ENCODE measurements around the gene MCUB. TPM values are rescaled to one million over a fixed set of nuclear protein-coding genes. Genes with fewer than 3 reads are reported as not detected.
"Not testable (repeated sequence)": the region's sequence is repeated elsewhere in the genome, so short reads cannot be mapped to it uniquely, and the experiment has no call there.

The MCUB gene
- total RNA-seq, 3 donors from 2014 or later = 52.2 to 74.7 (median 62.0) TPM

- H3K9me3 Mint-ChIP-seq = peaks cover 2% of the 10 kb centered on the region
- H3K36me3 Mint-ChIP-seq (ENCODE audit: insufficient read depth) = peaks cover 24% of the 10 kb centered on the region
- peaks cover 51% of the 10 kb centered on the region for H3K4me1 Mint-ChIP-seq (ENCODE audit: low read depth)
- H3K4me3 Mint-ChIP-seq = no peak overlapping the region
- H3K27me3 Mint-ChIP-seq (ENCODE audit: low read depth) = no peaks in the 10 kb centered on the region
- DNase-seq = no peak
- ATAC-seq = no peak
These were observed 105.9 kb downstream of the MCUB start for GRCh38 chr4:109665783-109666485.

DNA sequence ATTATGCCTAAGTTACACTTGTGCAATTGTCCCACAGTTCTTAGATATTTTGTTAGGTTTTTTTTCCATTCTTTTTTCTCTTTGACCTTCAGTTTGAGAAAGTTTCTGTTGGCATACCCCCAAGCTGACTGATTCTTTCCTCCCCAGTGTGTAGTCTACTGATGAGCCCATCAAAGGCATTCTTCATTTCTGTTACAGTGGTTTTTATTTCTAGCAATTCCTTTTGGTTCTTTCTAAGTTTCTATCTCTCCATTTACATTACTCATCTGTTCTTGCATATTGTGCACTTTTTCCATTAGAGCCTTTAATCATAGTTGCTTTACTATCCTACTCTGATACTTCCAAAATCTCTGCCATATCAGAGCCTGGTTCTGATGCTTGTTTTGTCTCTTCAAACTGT, 111.3 kb downstream of the MCUB start:
- peaks cover 44% of the 10 kb centered on the region for H3K36me3 Mint-ChIP-seq (ENCODE audit: insufficient read depth)
- DNase-seq = no peak
- peak; percentile 77 to 89 for ATAC-seq
- peaks cover 49% of the 10 kb centered on the region for H3K4me1 Mint-ChIP-seq (ENCODE audit: low read depth)
- no peak overlapping the region for H3K4me3 Mint-ChIP-seq
- peaks cover 12% of the 10 kb centered on the region for H3K9me3 Mint-ChIP-seq
- no peaks in the 10 kb centered on the region for H3K27me3 Mint-ChIP-seq (ENCODE audit: low read depth)

DNA sequence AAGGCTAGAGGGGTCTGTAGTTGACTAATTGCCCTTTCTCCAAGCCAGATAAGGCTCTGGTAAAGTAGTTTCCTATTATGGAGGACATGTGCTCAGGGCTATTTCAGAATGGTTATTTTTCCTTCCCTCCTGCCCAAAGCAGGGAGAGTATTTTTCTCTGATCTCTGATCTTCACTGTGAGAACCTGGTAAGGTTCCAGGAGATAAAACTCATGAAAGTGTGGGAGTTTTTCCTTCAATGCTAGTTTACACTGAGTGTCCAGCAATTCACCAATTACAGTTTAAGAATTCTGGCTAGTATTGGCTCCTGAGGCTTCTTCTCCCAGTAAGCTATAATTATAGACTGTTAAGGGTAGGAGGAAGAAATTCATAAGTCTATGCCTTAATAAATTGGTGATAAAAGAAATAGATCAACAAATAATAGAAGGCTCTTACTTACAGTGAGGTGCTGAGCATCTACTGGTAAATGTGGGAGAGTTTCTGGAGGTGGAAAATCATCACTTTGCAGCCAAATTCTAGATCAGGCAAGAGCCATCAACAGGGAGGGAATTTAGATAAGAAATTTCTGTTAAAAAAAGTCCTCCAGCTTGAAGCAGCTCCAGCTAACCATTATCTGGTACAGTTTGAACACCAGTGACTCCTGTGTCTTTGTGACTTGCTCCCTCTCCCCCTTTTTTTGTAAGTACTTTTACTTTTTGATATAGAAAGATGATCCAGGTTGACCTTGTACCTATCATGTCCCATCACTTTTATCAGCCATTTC, 112.3 kb downstream of the MCUB start:
- no peak for ATAC-seq
- H3K9me3 Mint-ChIP-seq = peaks cover 12% of the 10 kb centered on the region
- H3K27me3 Mint-ChIP-seq (ENCODE audit: low read depth) = no peaks in the 10 kb centered on the region
- H3K4me3 Mint-ChIP-seq = no peak overlapping the region
- peaks cover 46% of the 10 kb centered on the region for H3K36me3 Mint-ChIP-seq (ENCODE audit: insufficient read depth)
- DNase-seq = no peak
- peaks cover 46% of the 10 kb centered on the region for H3K4me1 Mint-ChIP-seq (ENCODE audit: low read depth)

DNA sequence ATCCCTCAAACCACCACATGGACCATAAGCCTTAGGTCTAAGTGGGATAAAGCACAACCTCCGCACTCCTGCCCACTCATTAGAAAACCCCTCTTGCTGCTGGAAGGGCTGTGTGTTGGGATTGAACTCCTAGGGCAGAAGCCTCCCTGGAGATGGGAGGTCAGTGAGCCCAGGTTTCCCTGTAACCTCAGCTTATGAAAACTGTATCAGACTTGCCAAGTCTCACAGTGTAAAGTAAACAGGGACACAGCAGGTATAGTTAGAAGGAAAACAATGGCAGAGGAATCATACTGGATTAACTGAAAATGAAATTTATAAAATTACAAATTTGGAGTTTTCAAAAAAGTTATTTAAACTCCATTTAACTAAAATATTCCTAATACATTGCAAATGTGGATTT, 113.3 kb downstream of the MCUB start:
- H3K36me3 Mint-ChIP-seq (ENCODE audit: insufficient read depth) = peaks cover 43% of the 10 kb centered on the region
- ATAC-seq = no peak
- no peak for DNase-seq
- H3K4me3 Mint-ChIP-seq = no peak overlapping the region
- H3K4me1 Mint-ChIP-seq (ENCODE audit: low read depth) = peaks cover 39% of the 10 kb centered on the region
- peaks cover 12% of the 10 kb centered on the region for H3K9me3 Mint-ChIP-seq
- no peaks in the 10 kb centered on the region for H3K27me3 Mint-ChIP-seq (ENCODE audit: low read depth)

DNA sequence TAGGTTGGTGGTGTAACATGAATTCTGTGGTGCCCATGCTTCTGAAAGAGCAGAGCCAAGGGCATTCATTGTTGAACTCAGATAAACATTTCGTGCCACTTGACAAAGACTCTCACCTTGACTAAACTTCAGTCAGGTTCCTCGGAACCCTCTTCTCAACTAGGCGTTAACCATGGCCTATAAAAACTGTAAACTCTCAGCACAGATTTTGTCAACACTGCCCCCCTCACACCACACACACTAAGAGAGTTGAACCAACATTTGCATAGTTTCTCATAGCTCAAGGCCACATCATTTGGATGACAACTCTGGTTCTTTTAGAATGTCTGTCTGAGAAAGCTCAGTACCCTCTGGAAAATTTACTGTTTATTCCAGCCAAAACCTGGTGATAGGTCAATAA, 115.1 kb downstream of the MCUB start:
- Mint-ChIP-seq H3K36me3 (ENCODE audit: insufficient read depth) (peaks cover 38% of the 10 kb centered on the region), H3K4me1 (ENCODE audit: low read depth) (peaks cover 24% of the 10 kb centered on the region)

DNA sequence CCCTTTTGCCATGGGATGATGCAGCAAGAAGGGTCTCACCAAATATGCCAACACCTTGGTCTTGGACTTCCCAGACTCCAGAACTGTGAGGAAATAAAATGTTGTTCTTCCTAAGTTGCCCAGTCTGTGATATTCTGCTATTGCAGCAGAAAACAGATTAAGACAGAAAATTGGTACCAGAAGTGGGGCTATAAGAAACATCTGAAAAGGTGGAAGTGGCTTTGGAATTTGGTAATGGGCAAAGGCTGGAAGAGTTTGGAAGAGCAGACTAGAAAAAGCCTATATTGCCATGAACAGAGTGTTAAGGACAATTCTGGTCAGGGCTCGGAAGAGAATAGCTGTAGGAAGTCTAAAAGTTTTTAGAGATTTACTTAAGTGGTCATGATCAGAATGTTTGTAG, 115.8 kb downstream of the MCUB start:
- H3K27me3 Mint-ChIP-seq (ENCODE audit: low read depth) = no peaks in the 10 kb centered on the region
- peaks cover 10% of the 10 kb centered on the region for H3K9me3 Mint-ChIP-seq
- peaks cover 21% of the 10 kb centered on the region for H3K4me1 Mint-ChIP-seq (ENCODE audit: low read depth)
- no peak overlapping the region for H3K4me3 Mint-ChIP-seq
- peaks cover 38% of the 10 kb centered on the region for H3K36me3 Mint-ChIP-seq (ENCODE audit: insufficient read depth)
- DNase-seq (no peak), ATAC-seq (no peak)

More for the DNA sequence above, 115.1 kb downstream of the MCUB start:
- Mint-ChIP-seq H3K4me3 (no peak overlapping the region), H3K27me3 (ENCODE audit: low read depth) (no peaks in the 10 kb centered on the region), H3K9me3 (peaks cover 12% of the 10 kb centered on the region)
- ATAC-seq (no peak), DNase-seq (no peak)

DNA sequence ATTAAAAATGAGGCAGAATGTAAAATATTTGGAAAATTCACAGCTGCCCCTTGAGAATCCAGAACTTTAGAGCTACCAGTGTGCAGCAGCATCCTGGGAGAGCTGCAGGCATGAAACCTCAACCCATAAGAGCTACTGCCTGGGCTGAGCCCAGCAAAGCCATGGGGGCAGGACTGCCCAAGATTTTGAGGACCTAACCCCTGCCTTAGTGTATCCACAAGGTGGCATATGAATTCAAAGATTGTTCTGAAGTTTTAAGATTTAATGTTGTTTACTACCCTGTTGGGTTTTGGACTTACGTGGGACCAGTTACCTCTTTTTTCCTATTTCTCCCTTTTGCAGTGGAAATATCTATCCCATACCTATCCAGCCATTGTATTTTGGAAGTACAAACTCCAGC, 116.8 kb downstream of the MCUB start:
- peaks cover under 1% of the 10 kb centered on the region for H3K9me3 Mint-ChIP-seq
- H3K36me3 Mint-ChIP-seq (ENCODE audit: insufficient read depth) = peaks cover 35% of the 10 kb centered on the region
- peaks cover 16% of the 10 kb centered on the region for H3K4me1 Mint-ChIP-seq (ENCODE audit: low read depth)
- DNase-seq (no peak), ATAC-seq (no peak)
- H3K27me3 Mint-ChIP-seq (ENCODE audit: low read depth) = no peaks in the 10 kb centered on the region
- no peak overlapping the region for H3K4me3 Mint-ChIP-seq

- DNase-seq; H3K27me3 Mint-ChIP-seq (ENCODE audit: low read depth); H3K9me3 Mint-ChIP-seq; H3K4me3 Mint-ChIP-seq; ATAC-seq: not testable (repeated sequence)
- Mint-ChIP-seq H3K4me1 (ENCODE audit: low read depth) (peaks cover 27% of the 10 kb centered on the region), H3K36me3 (ENCODE audit: insufficient read depth) (peaks cover 40% of the 10 kb centered on the region)
These were observed 118.4 kb downstream of the MCUB start for GRCh38 chr4:109678472-109678871.

- DNase-seq; ATAC-seq; H3K9me3 Mint-ChIP-seq; H3K27me3 Mint-ChIP-seq (ENCODE audit: low read depth); H3K4me3 Mint-ChIP-seq: not testable (repeated sequence)
- H3K36me3 Mint-ChIP-seq (ENCODE audit: insufficient read depth) = peaks cover 38% of the 10 kb centered on the region
- peaks cover 29% of the 10 kb centered on the region for H3K4me1 Mint-ChIP-seq (ENCODE audit: low read depth)
These were observed 118.9 kb downstream of the MCUB start for GRCh38 chr4:109678925-109679324.

GRCh38 chr4:109682875-109683274, 122.8 kb downstream of the MCUB start:
- Mint-ChIP-seq H3K36me3 (ENCODE audit: insufficient read depth) (peaks cover 37% of the 10 kb centered on the region), H3K27me3 (ENCODE audit: low read depth) (no peaks in the 10 kb centered on the region), H3K4me1 (ENCODE audit: low read depth) (peaks cover 20% of the 10 kb centered on the region), H3K9me3 (no peaks in the 10 kb centered on the region), H3K4me3 (no peak overlapping the region)
- no peak for DNase-seq
- no peak for ATAC-seq

- peaks cover 40% of the 10 kb centered on the region for H3K36me3 Mint-ChIP-seq (ENCODE audit: insufficient read depth)
- ATAC-seq = no peak
- peaks cover 20% of the 10 kb centered on the region for H3K4me1 Mint-ChIP-seq (ENCODE audit: low read depth)
- H3K9me3 Mint-ChIP-seq = no peaks in the 10 kb centered on the region
- no peaks in the 10 kb centered on the region for H3K27me3 Mint-ChIP-seq (ENCODE audit: low read depth)
- no peak for DNase-seq
- no peak overlapping the region for H3K4me3 Mint-ChIP-seq
These were observed 123.7 kb downstream of the MCUB start for GRCh38 chr4:109683621-109684253.

DNA sequence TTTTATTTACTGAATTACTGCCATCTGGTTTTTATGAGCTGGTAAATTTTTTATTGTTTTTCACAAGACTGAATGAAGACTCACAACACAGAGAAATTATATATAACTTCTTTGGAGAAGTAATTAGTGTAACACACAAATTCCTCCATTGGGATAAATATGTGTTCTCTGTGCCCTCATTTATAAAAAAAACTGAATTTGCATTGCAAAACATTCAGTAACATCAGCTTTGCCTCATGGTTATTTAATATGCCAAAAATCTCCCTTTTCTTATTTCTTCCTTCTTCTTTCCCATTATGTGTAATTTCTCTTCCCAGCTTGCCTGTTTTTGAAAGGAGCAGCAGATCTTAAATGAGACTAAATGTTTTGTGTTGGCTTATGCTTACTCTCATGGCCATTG, 124.7 kb downstream of the MCUB start:
- H3K4me3 Mint-ChIP-seq = no peak overlapping the region
- peaks cover 20% of the 10 kb centered on the region for H3K4me1 Mint-ChIP-seq (ENCODE audit: low read depth)
- DNase-seq (no peak), ATAC-seq (no peak)
- no peaks in the 10 kb centered on the region for H3K9me3 Mint-ChIP-seq
- peaks cover 41% of the 10 kb centered on the region for H3K36me3 Mint-ChIP-seq (ENCODE audit: insufficient read depth)
- no peaks in the 10 kb centered on the region for H3K27me3 Mint-ChIP-seq (ENCODE audit: low read depth)

DNA sequence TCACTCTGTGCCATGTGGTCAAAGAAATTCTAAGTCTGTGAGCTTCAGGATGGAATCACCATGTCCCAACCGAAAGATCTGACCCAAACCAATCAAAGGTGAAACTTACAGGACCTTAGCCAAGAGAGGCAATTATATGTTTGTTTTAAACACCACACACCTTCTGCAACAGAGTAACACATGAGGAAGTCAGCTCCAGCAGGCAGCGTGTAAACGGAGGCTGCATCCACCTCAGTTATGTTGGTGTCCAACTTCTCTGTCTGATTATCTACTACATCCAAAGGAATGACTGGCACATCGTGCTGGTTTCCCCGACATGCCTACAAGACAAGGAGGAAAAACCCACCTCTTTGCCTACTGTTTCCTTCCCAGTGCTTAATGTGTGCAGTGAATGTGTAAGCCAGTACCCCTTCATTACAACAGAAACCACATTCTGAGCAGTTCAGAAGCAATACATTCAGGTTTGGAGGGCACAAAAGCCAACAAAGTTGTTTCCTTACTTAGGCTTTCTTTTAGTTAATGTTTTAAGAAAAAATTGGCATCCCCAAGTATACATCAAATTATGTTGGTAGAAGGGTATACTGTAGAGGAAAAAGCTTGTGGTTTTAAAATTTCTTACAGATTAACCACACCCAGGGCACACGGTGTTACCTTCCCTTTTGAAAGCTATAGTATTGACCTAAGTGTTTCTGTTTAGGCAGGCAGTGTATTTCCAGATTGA, 130.8 kb downstream of the MCUB start:
- no peaks in the 10 kb centered on the region for H3K27me3 Mint-ChIP-seq (ENCODE audit: low read depth)
- H3K4me3 Mint-ChIP-seq = peak overlapping the region; percentile 31
- H3K36me3 Mint-ChIP-seq (ENCODE audit: insufficient read depth) = peaks cover 35% of the 10 kb centered on the region
- no peaks in the 10 kb centered on the region for H3K9me3 Mint-ChIP-seq
- no peak for DNase-seq
- peak; percentile 70 to 71 for ATAC-seq
- peaks cover 32% of the 10 kb centered on the region for H3K4me1 Mint-ChIP-seq (ENCODE audit: low read depth)

DNA sequence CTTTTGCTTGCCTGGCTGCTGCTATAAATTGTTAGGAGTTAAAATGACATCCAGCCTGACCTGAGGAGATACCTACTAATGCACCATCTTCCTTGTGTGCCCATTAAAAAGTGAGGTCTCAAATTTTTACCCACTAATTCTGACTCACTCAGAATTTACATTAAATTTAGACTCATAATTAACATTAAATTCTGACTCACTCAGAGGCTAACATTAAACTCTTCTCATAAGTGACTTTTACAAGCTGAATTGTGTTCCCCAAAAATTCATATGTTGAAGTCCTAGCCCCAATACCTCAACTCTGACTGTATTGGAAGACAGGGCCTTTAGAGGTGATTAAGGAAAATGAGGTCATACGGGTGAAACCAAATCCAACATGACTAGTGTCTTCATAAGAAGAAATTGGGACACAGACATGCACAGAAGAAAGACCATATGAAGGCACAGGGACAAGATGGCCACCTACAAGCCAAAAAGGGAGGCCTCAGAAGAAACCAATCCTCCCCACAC, 131.4 kb downstream of the MCUB start:
- peaks cover 34% of the 10 kb centered on the region for H3K4me1 Mint-ChIP-seq (ENCODE audit: low read depth)
- no peaks in the 10 kb centered on the region for H3K27me3 Mint-ChIP-seq (ENCODE audit: low read depth)
- peaks cover 35% of the 10 kb centered on the region for H3K36me3 Mint-ChIP-seq (ENCODE audit: insufficient read depth)
- no peak for DNase-seq
- ATAC-seq = peak; percentile 50 to 77
- H3K9me3 Mint-ChIP-seq = no peaks in the 10 kb centered on the region
- no peak overlapping the region for H3K4me3 Mint-ChIP-seq

Data from activated T-cell treated with anti-CD3 and anti-CD28 coated beads, Interleukin-2, amount 50 U/mL, for 4 hours (primary cell).